Gastrocnemius medialis (tissue), 4 donors: ENCODE results near the gene RASSF8.

Experiments used
- POLR2A ChIP-seq, 2 donors: fragments of 450-650 bp; IDR thresholded peaks; one replicate each; pipeline ENCODE4 v1.6.1; 2017; ENCODE audit warnings: antibody characterized with exemption in 2 of 2, mild to moderate bottlenecking in 2 of 2, moderate library complexity in 2 of 2
- TF ChIP-seq, protein P1 (sequence below), 5 experiments: fragments of 450-650 bp in 3 of 5; fragments of 200-600 bp in 2 of 5; sonication (generic) in 2 of 5; IDR thresholded peaks in 4 of 5; conservative IDR thresholded peaks in 1 of 5; 1 replicate in 4 of 5; 2 replicates in 1 of 5; pipeline ENCODE4 v1.5.1; 2016 to 2019; ENCODE audit warnings: antibody characterized with exemption in 5 of 5, mild to moderate bottlenecking in 3 of 5, moderate library complexity in 3 of 5

DNA sequence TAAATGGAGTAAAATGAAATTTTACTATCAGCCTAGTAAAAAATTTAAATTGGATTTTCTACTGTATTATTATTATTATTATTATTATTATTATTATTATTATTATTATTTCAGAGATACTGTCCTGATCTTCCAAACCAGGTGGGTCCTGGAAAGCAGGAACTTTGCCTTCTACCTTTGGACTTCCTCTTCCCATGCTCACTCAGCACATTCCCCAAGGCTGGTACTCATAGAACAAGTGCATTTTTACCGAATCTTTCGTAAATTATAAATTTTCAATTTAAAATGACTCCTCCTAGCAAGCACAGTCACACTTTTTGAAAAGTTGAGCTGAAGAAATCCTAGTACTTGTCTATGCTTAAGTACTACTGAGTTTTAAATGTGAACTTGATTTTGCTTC lies 136.7 kb downstream of the RASSF8 start:
- TF ChIP-seq POLR2A (IDR thresholded peaks at IDR 0.05) = no peak
- TF ChIP-seq, protein P1, sequence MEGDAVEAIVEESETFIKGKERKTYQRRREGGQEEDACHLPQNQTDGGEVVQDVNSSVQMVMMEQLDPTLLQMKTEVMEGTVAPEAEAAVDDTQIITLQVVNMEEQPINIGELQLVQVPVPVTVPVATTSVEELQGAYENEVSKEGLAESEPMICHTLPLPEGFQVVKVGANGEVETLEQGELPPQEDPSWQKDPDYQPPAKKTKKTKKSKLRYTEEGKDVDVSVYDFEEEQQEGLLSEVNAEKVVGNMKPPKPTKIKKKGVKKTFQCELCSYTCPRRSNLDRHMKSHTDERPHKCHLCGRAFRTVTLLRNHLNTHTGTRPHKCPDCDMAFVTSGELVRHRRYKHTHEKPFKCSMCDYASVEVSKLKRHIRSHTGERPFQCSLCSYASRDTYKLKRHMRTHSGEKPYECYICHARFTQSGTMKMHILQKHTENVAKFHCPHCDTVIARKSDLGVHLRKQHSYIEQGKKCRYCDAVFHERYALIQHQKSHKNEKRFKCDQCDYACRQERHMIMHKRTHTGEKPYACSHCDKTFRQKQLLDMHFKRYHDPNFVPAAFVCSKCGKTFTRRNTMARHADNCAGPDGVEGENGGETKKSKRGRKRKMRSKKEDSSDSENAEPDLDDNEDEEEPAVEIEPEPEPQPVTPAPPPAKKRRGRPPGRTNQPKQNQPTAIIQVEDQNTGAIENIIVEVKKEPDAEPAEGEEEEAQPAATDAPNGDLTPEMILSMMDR (IDR thresholded peaks at IDR 0.05 in 4 of 5, conservative IDR thresholded peaks at IDR 0.05 in 1 of 5) = no peak
